ENCODE data around the gene ASPRV1.

DNA sequence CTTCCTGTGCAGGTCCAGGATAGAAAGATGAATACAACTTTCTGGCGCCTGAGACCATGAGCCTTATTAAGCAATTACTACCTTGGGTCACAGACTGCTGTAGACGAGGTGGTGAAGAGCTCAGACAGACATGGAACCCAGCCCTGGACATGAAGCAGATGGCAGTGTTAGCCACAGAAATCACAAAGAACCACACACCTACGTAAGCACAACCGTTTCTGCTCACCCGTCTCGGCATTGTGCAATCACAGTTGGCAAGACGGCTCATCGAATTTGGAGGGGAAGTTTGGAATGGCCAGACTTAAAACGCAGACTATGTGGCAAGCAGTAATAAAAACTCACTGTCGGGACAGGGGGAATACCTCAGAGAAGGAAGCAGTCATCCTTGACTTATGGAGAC is 24.3 kb upstream of the ASPRV1 start:
- TF ChIP-seq, protein P1, sequence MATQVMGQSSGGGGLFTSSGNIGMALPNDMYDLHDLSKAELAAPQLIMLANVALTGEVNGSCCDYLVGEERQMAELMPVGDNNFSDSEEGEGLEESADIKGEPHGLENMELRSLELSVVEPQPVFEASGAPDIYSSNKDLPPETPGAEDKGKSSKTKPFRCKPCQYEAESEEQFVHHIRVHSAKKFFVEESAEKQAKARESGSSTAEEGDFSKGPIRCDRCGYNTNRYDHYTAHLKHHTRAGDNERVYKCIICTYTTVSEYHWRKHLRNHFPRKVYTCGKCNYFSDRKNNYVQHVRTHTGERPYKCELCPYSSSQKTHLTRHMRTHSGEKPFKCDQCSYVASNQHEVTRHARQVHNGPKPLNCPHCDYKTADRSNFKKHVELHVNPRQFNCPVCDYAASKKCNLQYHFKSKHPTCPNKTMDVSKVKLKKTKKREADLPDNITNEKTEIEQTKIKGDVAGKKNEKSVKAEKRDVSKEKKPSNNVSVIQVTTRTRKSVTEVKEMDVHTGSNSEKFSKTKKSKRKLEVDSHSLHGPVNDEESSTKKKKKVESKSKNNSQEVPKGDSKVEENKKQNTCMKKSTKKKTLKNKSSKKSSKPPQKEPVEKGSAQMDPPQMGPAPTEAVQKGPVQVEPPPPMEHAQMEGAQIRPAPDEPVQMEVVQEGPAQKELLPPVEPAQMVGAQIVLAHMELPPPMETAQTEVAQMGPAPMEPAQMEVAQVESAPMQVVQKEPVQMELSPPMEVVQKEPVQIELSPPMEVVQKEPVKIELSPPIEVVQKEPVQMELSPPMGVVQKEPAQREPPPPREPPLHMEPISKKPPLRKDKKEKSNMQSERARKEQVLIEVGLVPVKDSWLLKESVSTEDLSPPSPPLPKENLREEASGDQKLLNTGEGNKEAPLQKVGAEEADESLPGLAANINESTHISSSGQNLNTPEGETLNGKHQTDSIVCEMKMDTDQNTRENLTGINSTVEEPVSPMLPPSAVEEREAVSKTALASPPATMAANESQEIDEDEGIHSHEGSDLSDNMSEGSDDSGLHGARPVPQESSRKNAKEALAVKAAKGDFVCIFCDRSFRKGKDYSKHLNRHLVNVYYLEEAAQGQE (IDR thresholded peaks at IDR 0.05): no peak
- TF ChIP-seq, protein P2, sequence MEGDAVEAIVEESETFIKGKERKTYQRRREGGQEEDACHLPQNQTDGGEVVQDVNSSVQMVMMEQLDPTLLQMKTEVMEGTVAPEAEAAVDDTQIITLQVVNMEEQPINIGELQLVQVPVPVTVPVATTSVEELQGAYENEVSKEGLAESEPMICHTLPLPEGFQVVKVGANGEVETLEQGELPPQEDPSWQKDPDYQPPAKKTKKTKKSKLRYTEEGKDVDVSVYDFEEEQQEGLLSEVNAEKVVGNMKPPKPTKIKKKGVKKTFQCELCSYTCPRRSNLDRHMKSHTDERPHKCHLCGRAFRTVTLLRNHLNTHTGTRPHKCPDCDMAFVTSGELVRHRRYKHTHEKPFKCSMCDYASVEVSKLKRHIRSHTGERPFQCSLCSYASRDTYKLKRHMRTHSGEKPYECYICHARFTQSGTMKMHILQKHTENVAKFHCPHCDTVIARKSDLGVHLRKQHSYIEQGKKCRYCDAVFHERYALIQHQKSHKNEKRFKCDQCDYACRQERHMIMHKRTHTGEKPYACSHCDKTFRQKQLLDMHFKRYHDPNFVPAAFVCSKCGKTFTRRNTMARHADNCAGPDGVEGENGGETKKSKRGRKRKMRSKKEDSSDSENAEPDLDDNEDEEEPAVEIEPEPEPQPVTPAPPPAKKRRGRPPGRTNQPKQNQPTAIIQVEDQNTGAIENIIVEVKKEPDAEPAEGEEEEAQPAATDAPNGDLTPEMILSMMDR (IDR thresholded peaks at IDR 0.05): no peak
- TF ChIP-seq KDM1A (IDR thresholded peaks at IDR 0.05; ENCODE audit: low read depth) (no peak), POLR2A (IDR thresholded peaks at IDR 0.05; ENCODE audit: low read length) (no peak), RAD21 (conservative IDR thresholded peaks at IDR 0.05 in 1 of 2, IDR thresholded peaks at IDR 0.05 in 1 of 2) (no peak), ZFP36 (IDR thresholded peaks at IDR 0.05; ENCODE audit: borderline replicate concordance, partially characterized antibody) (no peak), CHD4 (IDR thresholded peaks at IDR 0.05; ENCODE audit: borderline replicate concordance) (no peak), NR3C1 (IDR thresholded peaks at IDR 0.05) (no peak), FOSB (CRISPR knock-in tag; IDR thresholded peaks at IDR 0.05) (no peak), PHF8 (IDR thresholded peaks at IDR 0.05; ENCODE audit: borderline replicate concordance, low read depth) (no peak), HDAC2 (IDR thresholded peaks at IDR 0.05) (no peak), JUNB (IDR thresholded peaks at IDR 0.05) (no peak), CEBPB (IDR thresholded peaks at IDR 0.05) (peak in 1 of 2 experiments; percentile 23; a peak in 1 of 4 replicates)
- TF ChIP-seq, protein P3, sequence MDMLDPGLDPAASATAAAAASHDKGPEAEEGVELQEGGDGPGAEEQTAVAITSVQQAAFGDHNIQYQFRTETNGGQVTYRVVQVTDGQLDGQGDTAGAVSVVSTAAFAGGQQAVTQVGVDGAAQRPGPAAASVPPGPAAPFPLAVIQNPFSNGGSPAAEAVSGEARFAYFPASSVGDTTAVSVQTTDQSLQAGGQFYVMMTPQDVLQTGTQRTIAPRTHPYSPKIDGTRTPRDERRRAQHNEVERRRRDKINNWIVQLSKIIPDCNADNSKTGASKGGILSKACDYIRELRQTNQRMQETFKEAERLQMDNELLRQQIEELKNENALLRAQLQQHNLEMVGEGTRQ (IDR thresholded peaks at IDR 0.05): no peak
